GM18907 (cell line): Measurements from ENCODE around the gene HMGN3.
"Not testable (repeated sequence)": the region's sequence is repeated elsewhere in the genome, so short reads cannot be mapped to it uniquely, and the experiment has no call there.

ENCODE experiments used
- ATAC-seq: cut with Tn5 transposase; IDR thresholded peaks from one replicate; pipeline ENCODE4 v1.9.1; 2021; ENCODE audit warnings: mild to moderate bottlenecking, moderate library complexity; ENCODE audit not compliant: unreplicated experiment

Gene HMGN3

DNA sequence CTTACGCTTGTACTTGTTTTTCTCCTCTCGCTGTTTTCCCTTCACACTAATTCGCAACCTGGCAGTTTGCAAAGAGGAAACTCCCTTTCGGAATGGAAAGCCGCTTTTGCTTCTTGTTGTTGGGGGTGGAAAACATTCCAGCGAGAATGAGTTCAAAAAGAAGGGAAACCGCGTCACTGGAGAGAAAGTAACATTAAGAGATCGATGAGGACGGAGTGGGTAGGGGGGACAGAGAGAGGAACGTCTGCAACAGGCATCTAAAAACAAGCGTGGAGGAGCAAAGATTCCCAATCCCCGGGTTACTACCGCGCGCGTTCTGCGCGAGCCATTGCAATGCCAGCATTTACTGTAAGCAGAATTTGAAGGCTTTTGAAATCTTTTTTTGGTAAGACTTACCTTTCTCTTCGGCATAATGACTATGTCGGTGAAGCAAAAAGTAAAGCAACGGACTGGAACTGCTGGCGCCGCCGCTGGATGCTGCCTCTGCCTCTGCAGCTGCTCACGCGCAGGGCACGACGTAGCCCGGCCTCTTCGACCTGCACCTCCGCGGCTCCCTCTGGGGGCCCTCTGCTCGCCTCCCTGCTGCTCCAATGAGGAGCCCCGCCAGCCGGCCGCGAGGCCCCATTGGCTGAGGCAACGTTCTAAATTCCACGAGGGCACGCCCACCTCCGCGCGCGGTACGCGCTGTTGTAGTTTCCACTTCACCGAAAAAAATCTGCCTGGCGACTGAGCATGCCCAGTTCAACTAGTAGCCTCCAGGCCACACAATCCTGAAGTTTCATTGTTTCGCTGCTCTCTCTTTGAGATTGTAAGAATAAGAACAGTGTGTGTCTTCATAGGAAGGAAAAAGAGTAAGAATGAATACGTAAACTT lies at the start of gene HMGN3:
TSS of gene HMGN3 (minus strand) at position 533 of the 873 bp plus-strand sequence.
- peak; percentile 94 for ATAC-seq

DNA sequence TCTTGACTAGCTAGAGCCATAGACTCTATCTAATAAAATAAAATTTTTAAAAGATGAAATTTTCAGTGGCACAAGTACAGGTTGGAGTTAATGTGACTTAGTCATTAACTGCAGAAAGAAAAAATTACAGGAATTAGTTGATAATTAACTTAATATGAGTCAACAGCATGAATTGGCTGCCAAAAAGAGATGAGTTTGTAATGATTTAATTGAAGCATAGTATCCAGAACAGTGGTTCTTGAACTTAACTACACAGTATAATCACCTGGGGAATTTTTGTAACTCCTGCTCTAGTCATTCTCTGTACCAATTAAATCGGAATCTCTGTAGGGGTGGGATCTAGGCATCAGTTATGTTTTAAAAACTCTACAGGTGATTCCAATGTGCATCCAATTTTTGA lies 46.3 kb upstream of the HMGN3 start:
- no peak for ATAC-seq

- no peak for ATAC-seq
These were observed 42.6 kb upstream of the HMGN3 start for GRCh38 chr6:79277109-79277508.

- no peak for ATAC-seq
These were observed 35.4 kb upstream of the HMGN3 start for GRCh38 chr6:79269877-79270276.

GRCh38 chr6:79267128-79267527 lies 32.6 kb upstream of the HMGN3 start:
- no peak for ATAC-seq

DNA sequence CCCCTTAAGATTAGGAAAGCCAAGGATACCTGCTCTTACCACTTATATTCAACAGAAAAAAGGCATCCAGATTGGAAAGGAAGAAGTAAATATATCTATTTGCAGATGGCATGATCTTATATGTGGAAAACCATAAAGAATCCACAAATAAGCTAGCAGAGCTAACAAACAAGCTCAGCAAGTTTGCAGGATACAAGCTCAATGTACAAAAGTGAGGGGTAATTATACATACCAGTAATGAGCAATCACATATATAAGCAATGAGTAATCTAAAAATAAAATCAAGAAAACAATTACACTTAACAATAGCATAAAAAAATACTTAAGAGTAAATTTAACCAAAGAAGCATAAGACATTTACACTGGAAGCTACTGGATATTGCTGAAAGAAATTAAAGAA lies 31.6 kb upstream of the HMGN3 start:
- ATAC-seq, result no peak

- no peak for ATAC-seq
These were observed 28.9 kb upstream of the HMGN3 start for GRCh38 chr6:79263359-79263758.

DNA sequence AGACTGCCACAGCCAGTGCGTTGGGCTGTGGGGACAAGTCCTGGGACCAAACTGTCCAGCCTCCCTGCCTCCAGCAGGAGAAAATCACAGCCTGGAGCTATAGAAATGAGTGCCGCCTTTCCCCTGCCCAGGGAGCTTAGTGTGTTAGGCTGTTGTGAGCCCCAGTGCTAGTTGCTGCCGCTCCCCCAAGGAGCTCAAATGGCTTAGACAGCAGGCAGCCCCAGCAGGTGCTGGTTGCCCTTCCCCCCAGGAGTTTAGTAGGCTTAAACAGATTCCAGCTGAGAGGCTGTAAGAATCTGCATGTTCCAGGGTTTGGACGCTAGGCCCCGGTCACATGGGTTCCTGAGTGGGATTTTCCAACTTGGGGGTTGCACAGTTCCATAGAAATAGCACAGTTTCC lies 27.2 kb upstream of the HMGN3 start:
- ATAC-seq, result no peak

DNA sequence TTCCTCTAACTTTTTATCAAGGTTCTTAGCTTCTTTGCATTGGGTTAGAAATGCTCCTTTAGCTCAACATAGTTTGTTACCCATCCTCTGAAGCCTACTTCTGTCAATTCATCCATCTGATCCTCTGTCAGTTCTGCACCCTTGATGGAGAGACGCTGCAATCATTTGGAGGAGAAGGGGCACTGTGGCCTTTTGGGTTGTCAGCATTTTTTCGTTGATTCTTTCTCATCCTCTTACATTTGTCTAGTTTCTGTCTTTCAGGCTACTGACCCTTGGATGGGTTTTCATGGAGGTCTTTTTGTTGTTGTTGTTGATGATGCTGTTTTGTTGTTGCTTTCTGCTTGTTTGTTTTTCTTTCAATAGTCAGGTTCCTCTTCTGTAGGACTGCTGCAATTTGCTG lies 26.3 kb upstream of the HMGN3 start:
- ATAC-seq, result no peak

GRCh38 chr6:79257381-79258205 lies 23.1 kb upstream of the HMGN3 start:
- ATAC-seq, result no peak

GRCh38 chr6:79256770-79257169 lies 22.3 kb upstream of the HMGN3 start:
- not testable (repeated sequence) for ATAC-seq

DNA sequence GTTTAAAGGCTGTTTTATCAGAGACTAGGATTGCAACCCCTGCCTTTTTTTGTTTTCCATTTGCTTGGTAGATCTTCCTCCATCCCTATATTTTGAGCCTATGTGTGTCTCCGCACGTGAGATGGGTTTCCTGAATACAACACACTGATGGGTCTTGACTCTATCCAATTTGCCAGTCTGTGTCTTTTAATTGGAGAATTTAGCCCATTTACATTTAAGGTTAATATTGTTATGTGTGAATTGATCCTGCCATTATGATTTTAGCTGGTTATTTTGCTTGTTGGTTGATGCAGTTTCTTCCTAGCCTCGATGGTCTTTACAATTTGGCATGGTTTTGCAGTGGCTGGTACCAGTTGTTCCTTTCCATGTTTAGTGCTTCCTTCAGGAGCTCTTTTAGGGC lies 20.6 kb upstream of the HMGN3 start:
- ATAC-seq, result not testable (repeated sequence)

DNA sequence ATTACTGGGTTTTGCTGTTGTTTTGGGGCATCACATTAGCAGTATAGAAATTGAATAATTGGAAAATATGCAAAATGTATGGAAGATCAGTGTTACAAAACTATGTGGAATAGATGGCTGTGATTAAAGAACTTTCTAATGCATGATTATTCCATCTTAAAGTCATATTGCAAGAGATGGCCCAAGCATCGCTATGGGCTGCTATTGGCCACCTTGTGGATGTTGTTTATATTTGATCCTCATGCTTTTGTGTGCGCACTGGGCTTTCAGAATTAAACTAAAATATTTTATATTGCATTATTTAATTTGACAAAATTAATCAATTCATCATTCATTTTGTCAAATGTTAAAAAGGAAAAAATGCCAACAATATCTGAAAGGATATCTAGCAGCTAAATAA lies 16.1 kb upstream of the HMGN3 start:
- ATAC-seq, result no peak

- peak; percentile 80 for ATAC-seq
These were observed 15.6 kb upstream of the HMGN3 start for GRCh38 chr6:79250107-79250514.

- ATAC-seq, result no peak
These were observed 14.7 kb upstream of the HMGN3 start for GRCh38 chr6:79249136-79249535.

DNA sequence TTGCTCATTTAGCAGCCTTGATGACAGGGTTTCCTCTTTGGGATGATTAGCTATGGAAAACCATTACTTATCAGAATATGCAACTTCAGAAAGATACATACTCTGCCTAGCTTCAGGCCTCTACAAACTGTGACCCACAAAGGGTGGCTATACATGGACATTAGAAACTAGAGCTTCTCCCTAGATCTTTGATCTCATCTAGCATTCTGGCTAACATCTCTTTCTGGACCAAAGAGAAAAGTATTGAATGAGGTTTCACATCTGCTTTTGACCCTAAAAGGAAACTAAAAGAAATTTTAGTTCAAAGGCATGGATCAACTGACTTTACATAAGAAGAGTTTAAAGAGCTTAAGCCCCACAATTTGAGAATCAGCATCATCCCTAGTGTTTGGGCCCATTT lies 12.4 kb upstream of the HMGN3 start:
- ATAC-seq, result peak; percentile 89

GRCh38 chr6:79241228-79241627 lies 6.7 kb upstream of the HMGN3 start:
- no peak for ATAC-seq

- ATAC-seq, result no peak
These were observed 6.0 kb upstream of the HMGN3 start for GRCh38 chr6:79240509-79240908.

DNA sequence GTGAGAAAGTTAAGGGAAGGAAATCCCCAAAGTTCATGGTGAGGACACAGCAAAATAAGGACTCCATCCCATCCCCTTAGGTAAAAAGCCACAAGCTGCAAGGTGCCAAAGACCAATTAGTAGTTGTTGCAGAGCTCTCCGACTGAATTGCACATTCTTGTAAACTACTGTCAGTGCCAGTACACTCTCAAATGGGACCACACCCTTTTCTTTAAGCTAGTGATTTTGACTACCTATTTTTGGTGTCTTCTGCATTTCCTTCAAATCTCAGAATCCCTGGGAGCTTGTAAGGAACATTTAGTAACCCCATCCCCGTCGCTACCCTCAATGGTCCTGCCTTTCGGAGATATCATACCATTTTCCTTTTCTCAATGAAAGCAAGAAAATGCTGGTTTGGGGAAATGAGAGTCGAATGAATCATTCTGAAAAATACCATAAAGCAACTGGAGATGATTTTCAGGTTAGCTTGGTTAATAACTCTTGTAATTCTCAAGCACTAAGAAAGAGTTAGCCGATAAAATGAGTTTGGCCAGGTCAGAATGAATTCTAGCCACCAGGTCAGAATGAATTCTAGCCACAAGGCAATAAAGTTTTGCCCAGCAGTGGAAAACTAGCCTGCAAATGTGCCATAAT lies 5.2 kb upstream of the HMGN3 start:
- peak; percentile 72 for ATAC-seq

GRCh38 chr6:79238919-79239318 lies 4.4 kb upstream of the HMGN3 start:
- no peak for ATAC-seq

GRCh38 chr6:79236711-79237110 lies 2.2 kb upstream of the HMGN3 start:
- ATAC-seq, result no peak
